Right lobe of liver (tissue), 6 donors: ENCODE data around the gene KCNJ5. TPM values are rescaled to one million over a fixed set of nuclear protein-coding genes. Genes with fewer than 3 reads are reported as not detected.

ENCODE experiments used
- ATAC-seq, 4 donors: fragments of 200-7000 bp; cut with Tn5 transposase; one replicate each; pipeline ENCODE4 v1.9.1; 2020; ENCODE audit warnings: mild to moderate bottlenecking in 4 of 4, moderate library complexity in 4 of 4
- DNase-seq, 3 donors: peaks; one replicate each; pipeline ENCODE4 v3.0.0-alpha.2; 2020
- H3K27ac ChIP-seq, 3 donors: fragments of 200-600 bp; one replicate each; pipeline ENCODE4 v1.8.0; 2022
- H3K27me3 ChIP-seq, 2 donors: fragments of 200-600 bp; one replicate each; pipeline ENCODE4 v1.8.0; 2022
- H3K36me3 ChIP-seq, 4 donors: fragments of 200-600 bp; sonication (generic) in 1 of 4; one replicate each; pipeline versions ENCODE4 v1.5.1 to v1.8.0; 2017 to 2022; ENCODE audit warnings: control low read depth in 1 of 4
- H3K4me1 ChIP-seq, 4 donors: fragments of 200-600 bp; sonication (generic) in 1 of 4; one replicate each; pipeline versions ENCODE4 v1.5.1 to v1.8.0; 2017 to 2022; ENCODE audit warnings: control low read depth in 1 of 4
- H3K4me3 ChIP-seq, 3 donors: fragments of 200-600 bp; one replicate each; pipeline ENCODE4 v1.8.0; 2022
- H3K9me3 ChIP-seq, 4 donors: fragments of 200-600 bp; sonication (generic) in 1 of 4; one replicate each; pipeline versions ENCODE4 v1.5.1 to v1.8.0; 2017 to 2022; ENCODE audit warnings: control low read depth in 1 of 4
- POLR2A ChIP-seq: fragments of 450-650 bp; IDR thresholded peaks from one replicate; pipeline ENCODE4 v1.6.1; 2017; ENCODE audit warnings: antibody characterized with exemption, mild to moderate bottlenecking
- WGBS: methylation state at CpG from one replicate; pipeline ENCODE4 v1.1.6; 2018; ENCODE audit warnings: low coverage, low lambda C conversion rate; ENCODE audit not compliant: insufficient coverage; ENCODE audit errors: missing lambda C conversion rate; 5-methylcytosine and 5-hydroxymethylcytosine counted together
- intact Hi-C, 2 donors: fragments of 100-400 bp; cut with DNase I; formaldehyde crosslinking; loops; one replicate each; pipeline versions ENCODE4 v1.11.2 to v1.14.1; 2022
- total RNA-seq, 6 experiments: library from RNA; depleted of rRNA in 2 of 6; stranded (reverse); fragments of >200 nt in 2 of 6; fragmentation: NEBNext Ultra II Directional in 3 of 6; extraction: Animal tissue kit (Norgen Biotek cat#: 25700) in 3 of 6; gene quantifications; one replicate each; pipeline versions ENCODE4 v1.1.0 to v1.2.4, GENCODE V29; 2016 to 2023
- TF ChIP-seq, protein P1 (sequence below), 4 donors: fragments of 200-600 bp in 3 of 4; fragments of 450-650 bp in 1 of 4; IDR thresholded peaks; one replicate each; pipeline versions ENCODE4 v1.5.1 to v1.8.0; 2016 to 2022; ENCODE audit warnings: antibody characterized with exemption in 4 of 4, mild to moderate bottlenecking in 2 of 4
- donor health status: DM: no; HTN: yes; CAD: no.
- donor health status: DM: no; HTN: no; CAD: no.
- donor health status: DM: no; HTN: no; CAD: no.
- donor health status: DM: no; HTN: yes; CAD: no.
- donor health status: DM: no; HTN: yes; CAD: no.

The KCNJ5 gene
- total RNA-seq, 6 experiments from 2014 or later = 0.05 to 0.80 (median 0.11) TPM

GRCh38 chr11:128946648-128947047 lies 55.5 kb downstream of the KCNJ5 start:
- ATAC-seq (no peak), DNase-seq (no peak)
- intact Hi-C loops = no loop called here
- Histone ChIP-seq H3K4me3 (no peak overlapping the region), H3K27me3 (no peaks in the 10 kb centered on the region), H3K9me3 (no peaks in the 10 kb centered on the region), H3K36me3 (no peaks in the 10 kb centered on the region), H3K27ac (no peak overlapping the region), H3K4me1 (peaks cover 0 to 12% (median 4%) of the 10 kb centered on the region in 4 donors)
- TF ChIP-seq POLR2A = no peak
- TF ChIP-seq, protein P1, sequence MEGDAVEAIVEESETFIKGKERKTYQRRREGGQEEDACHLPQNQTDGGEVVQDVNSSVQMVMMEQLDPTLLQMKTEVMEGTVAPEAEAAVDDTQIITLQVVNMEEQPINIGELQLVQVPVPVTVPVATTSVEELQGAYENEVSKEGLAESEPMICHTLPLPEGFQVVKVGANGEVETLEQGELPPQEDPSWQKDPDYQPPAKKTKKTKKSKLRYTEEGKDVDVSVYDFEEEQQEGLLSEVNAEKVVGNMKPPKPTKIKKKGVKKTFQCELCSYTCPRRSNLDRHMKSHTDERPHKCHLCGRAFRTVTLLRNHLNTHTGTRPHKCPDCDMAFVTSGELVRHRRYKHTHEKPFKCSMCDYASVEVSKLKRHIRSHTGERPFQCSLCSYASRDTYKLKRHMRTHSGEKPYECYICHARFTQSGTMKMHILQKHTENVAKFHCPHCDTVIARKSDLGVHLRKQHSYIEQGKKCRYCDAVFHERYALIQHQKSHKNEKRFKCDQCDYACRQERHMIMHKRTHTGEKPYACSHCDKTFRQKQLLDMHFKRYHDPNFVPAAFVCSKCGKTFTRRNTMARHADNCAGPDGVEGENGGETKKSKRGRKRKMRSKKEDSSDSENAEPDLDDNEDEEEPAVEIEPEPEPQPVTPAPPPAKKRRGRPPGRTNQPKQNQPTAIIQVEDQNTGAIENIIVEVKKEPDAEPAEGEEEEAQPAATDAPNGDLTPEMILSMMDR (IDR thresholded peaks at IDR 0.05) = no peak
- WGBS = 97% methylated on average over 2 of the region's 2 CpGs

DNA sequence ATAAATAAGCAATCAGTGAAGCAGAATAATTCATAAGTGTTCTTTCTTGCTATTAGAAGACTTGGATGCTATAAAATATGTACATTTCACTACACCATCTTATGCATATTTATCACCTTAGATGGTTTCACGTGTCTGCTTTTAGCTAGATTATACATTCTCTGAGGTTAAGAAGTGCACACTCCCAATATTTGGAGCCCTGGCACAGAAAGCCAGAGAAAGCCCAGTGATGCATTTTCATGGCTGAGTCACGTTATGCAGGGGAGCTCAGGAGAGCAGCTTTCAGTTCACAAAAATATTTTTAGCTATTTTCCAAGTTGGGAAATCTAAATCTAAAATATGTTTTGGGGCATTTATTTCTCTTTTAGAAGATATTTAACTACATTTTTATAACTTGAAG lies 56.6 kb downstream of the KCNJ5 start:
- no peaks in the 10 kb centered on the region for H3K9me3 ChIP-seq
- intact Hi-C loops = no loop called here
- WGBS = 56% methylated on average over 2 of the region's 2 CpGs
- no peak overlapping the region for H3K27ac ChIP-seq
- H3K27me3 ChIP-seq = no peaks in the 10 kb centered on the region
- no peak overlapping the region for H3K4me3 ChIP-seq
- H3K36me3 ChIP-seq = no peaks in the 10 kb centered on the region
- ATAC-seq = no peak
- TF ChIP-seq, protein P1 (IDR thresholded peaks at IDR 0.05) = no peak
- peaks cover 0 to 12% (median 4%) of the 10 kb centered on the region in 4 donors for H3K4me1 ChIP-seq
- DNase-seq = no peak

DNA sequence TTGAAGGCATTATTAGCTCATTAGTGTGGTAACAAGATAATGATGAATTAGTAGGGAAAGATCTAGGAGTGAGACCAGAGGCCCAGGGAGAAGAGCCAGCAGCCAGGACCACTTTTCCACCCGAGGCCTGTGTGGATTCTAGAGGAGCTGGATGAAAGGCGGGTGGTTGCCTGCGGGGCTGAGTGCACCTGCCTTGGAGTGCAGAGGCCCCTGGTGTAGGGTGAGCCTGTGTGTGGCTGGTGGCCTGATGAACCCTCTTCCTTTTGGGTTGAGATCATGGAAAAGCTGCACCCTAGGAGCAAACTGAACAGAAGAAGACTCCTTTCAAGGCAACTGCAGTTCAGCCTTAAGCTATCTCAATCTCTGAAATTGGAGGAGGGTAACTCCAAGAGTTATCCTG lies 57.4 kb downstream of the KCNJ5 start:
- Histone ChIP-seq H3K27ac (no peak overlapping the region), H3K27me3 (no peaks in the 10 kb centered on the region), H3K9me3 (no peaks in the 10 kb centered on the region), H3K4me3 (no peak overlapping the region), H3K4me1 (peaks cover 0 to 12% (median 4%) of the 10 kb centered on the region in 4 donors), H3K36me3 (no peaks in the 10 kb centered on the region)
- no peak for DNase-seq
- intact Hi-C loops = no loop called here
- TF ChIP-seq, protein P1 (IDR thresholded peaks at IDR 0.05) = no peak
- no peak for TF ChIP-seq POLR2A
- ATAC-seq = no peak
- WGBS = 36% methylated on average over 3 of the region's 3 CpGs

GRCh38 chr11:128949791-128950454 lies 58.8 kb downstream of the KCNJ5 start:
- Histone ChIP-seq H3K36me3 (no peaks in the 10 kb centered on the region), H3K27ac (no peak overlapping the region), H3K27me3 (no peaks in the 10 kb centered on the region), H3K4me1 (peaks cover 0 to 12% (median 4%) of the 10 kb centered on the region in 4 donors), H3K4me3 (no peak overlapping the region), H3K9me3 (no peaks in the 10 kb centered on the region)
- intact Hi-C loops = no loop called here
- DNase-seq = peak in 2 of 3 donors; percentile 47 to 56
- TF ChIP-seq, protein P1 (IDR thresholded peaks at IDR 0.05) = no peak
- no peak for TF ChIP-seq POLR2A
- WGBS = 36% methylated on average over 13 of the region's 13 CpGs
- ATAC-seq = peak; percentile 78 to 92 (median 90)
